Tibial nerve (tissue), 4 donors: ENCODE measurements around the gene PIGR. TPM values are rescaled to one million over a fixed set of nuclear protein-coding genes. Genes with fewer than 3 reads are reported as not detected.

Experiments used
- DNase-seq, 2 donors: peaks; one replicate each; pipeline ENCODE4 v3.0.0-alpha.2; 2019; ENCODE audit warnings: low spot score in 2 of 2
- H3K27ac ChIP-seq, 4 donors: fragments of 200-600 bp; sonication (generic) in 3 of 4; one replicate each; pipeline ENCODE4 v1.5.1; 2017 to 2019; ENCODE audit warnings: mild to moderate bottlenecking in 1 of 4
- H3K27me3 ChIP-seq, 2 donors: fragments of 200-600 bp; sonication (generic) in 1 of 2; one replicate each; pipeline versions ENCODE4 v1.5.1 to v1.6.0; 2017 to 2019
- H3K36me3 ChIP-seq, 3 donors: fragments of 200-600 bp; sonication (generic); one replicate each; pipeline ENCODE4 v1.5.1; 2018 to 2019
- H3K4me1 ChIP-seq, 4 donors: fragments of 200-600 bp; sonication (generic) in 3 of 4; one replicate each; pipeline ENCODE4 v1.5.1; 2017 to 2019
- H3K4me3 ChIP-seq, 4 donors: fragments of 200-600 bp; sonication (generic) in 3 of 4; one replicate each; pipeline ENCODE4 v1.5.1; 2017 to 2019; ENCODE audit warnings: mild to moderate bottlenecking in 1 of 4, moderate library complexity in 1 of 4
- H3K9me3 ChIP-seq, 4 donors: fragments of 200-600 bp; sonication (generic) in 3 of 4; one replicate each; pipeline ENCODE4 v1.5.1; 2017 to 2019
- EP300 ChIP-seq, 2 donors: sonication (generic); formaldehyde crosslinking; IDR thresholded peaks; one replicate each; pipeline ENCODE4 v1.6.1; 2017; ENCODE audit warnings: antibody characterized with exemption in 2 of 2, mild to moderate bottlenecking in 1 of 2
- POLR2A ChIP-seq, 2 donors: fragments of 450-650 bp; IDR thresholded peaks; one replicate each; pipeline ENCODE4 v1.6.1; 2017; ENCODE audit warnings: antibody characterized with exemption in 2 of 2, mild to moderate bottlenecking in 2 of 2, moderate library complexity in 2 of 2
- WGBS, 2 donors: methylation state at CpG; one replicate each; pipeline ENCODE4 v1.1.5; 2018; 5-methylcytosine and 5-hydroxymethylcytosine counted together
- total RNA-seq, 4 donors: library from RNA; depleted of rRNA; stranded (reverse); fragments of >200 nt; gene quantifications; one replicate each; pipeline ENCODE4 v1.1.0, GENCODE V29; 2016
- TF ChIP-seq, protein P1 (sequence below), 5 experiments: fragments of 200-600 bp in 3 of 5; fragments of 450-650 bp in 2 of 5; sonication (generic) in 3 of 5; IDR thresholded peaks; one replicate each; pipeline ENCODE4 v1.5.1; 2016 to 2019; ENCODE audit warnings: antibody characterized with exemption in 5 of 5, mild to moderate bottlenecking in 3 of 5, moderate library complexity in 2 of 5

Gene PIGR
- total RNA-seq, 4 donors from 2014 or later, result 0.22 TPM; not detected in 3

DNA sequence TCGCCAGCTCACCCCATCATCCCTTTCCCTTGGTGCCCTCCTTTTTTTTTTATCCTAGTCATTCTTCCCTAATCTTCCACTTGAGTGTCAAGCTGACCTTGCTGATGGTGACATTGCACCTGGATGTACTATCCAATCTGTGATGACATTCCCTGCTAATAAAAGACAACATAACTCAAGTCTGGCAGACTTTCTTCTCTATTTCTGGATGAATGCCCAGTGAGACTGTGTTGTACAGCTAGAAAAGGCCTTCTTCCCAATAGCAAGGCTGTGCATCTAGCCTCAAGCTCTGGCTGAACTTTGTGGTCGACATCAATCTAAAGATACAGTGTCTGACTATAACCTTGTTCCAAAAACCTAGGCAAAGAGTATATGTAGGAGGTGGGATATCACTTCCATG lies 42.6 kb downstream of the PIGR start:
- Histone ChIP-seq H3K4me3 (no peak overlapping the region), H3K27me3 (peaks cover 0 to 15% of the 10 kb centered on the region in 2 donors), H3K27ac (no peak overlapping the region), H3K4me1 (no peaks in the 10 kb centered on the region), H3K9me3 (no peaks in the 10 kb centered on the region), H3K36me3 (no peaks in the 10 kb centered on the region)
- TF ChIP-seq POLR2A (IDR thresholded peaks at IDR 0.05) (no peak), EP300 (IDR thresholded peaks at IDR 0.05) (no peak)
- TF ChIP-seq, protein P1, sequence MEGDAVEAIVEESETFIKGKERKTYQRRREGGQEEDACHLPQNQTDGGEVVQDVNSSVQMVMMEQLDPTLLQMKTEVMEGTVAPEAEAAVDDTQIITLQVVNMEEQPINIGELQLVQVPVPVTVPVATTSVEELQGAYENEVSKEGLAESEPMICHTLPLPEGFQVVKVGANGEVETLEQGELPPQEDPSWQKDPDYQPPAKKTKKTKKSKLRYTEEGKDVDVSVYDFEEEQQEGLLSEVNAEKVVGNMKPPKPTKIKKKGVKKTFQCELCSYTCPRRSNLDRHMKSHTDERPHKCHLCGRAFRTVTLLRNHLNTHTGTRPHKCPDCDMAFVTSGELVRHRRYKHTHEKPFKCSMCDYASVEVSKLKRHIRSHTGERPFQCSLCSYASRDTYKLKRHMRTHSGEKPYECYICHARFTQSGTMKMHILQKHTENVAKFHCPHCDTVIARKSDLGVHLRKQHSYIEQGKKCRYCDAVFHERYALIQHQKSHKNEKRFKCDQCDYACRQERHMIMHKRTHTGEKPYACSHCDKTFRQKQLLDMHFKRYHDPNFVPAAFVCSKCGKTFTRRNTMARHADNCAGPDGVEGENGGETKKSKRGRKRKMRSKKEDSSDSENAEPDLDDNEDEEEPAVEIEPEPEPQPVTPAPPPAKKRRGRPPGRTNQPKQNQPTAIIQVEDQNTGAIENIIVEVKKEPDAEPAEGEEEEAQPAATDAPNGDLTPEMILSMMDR (IDR thresholded peaks at IDR 0.05), result no peak
- no peak for DNase-seq
- WGBS, 2 donors, result 67 to 77% methylated on average over 2 of the region's 2 CpGs

DNA sequence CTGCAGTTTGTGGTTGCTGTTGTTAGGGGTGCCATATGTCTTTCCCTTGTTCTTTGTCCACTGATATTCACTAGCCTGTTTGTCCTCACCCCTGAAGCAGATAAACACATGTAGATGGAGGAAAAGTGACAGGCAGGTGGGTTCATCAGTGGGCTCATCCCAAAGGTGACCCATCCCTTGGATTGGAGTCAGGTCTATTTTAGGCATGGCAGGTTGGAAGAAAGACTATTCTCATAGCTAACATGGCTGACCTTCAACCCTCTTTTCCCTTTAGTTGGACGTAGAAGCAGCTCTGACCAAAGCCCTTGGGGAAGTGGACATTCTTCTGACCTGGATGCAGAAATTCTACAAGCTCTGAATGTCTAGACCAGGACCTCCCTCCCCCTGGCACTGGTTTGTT lies 43.6 kb downstream of the PIGR start:
- WGBS, 2 donors, result 59 to 76% methylated on average over 1 of the region's 1 CpG

DNA sequence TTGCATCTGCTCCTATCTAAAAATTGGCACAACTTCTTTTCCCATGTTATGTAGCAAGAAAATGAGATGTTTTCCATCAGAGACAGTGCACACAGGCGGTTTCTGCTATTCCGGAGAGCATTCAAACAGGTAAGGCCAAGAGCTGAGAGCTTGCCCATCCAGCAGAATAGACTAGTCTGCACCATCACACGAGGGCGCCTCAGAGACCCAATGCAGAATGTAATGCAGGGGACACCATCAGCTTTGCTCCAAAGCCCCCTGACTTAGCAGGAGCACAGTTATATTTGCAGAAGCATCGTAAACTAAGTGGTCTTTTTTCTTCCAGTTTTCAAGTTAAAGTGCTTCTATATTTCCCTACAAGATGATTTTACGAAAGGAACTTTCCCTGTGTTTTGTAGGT lies 44.3 kb downstream of the PIGR start:
- no peak overlapping the region for H3K27ac ChIP-seq
- no peak overlapping the region for H3K4me3 ChIP-seq
- no peaks in the 10 kb centered on the region for H3K9me3 ChIP-seq
- no peak for DNase-seq
- WGBS, 2 donors, result 80 to 89% methylated on average over 6 of the region's 6 CpGs
- H3K36me3 ChIP-seq, result no peaks in the 10 kb centered on the region
- H3K4me1 ChIP-seq, result no peaks in the 10 kb centered on the region
- TF ChIP-seq, protein P1 (IDR thresholded peaks at IDR 0.05), result no peak
- TF ChIP-seq POLR2A (IDR thresholded peaks at IDR 0.05), result no peak
- TF ChIP-seq EP300 (IDR thresholded peaks at IDR 0.05), result no peak
- no peaks in the 10 kb centered on the region for H3K27me3 ChIP-seq

More for the DNA sequence above, 43.6 kb downstream of the PIGR start:
- DNase-seq, result no peak
- Histone ChIP-seq H3K9me3 (no peaks in the 10 kb centered on the region), H3K27me3 (peaks cover 0 to 7% of the 10 kb centered on the region in 2 donors), H3K27ac (no peak overlapping the region), H3K36me3 (no peaks in the 10 kb centered on the region), H3K4me3 (no peak overlapping the region), H3K4me1 (no peaks in the 10 kb centered on the region)
- TF ChIP-seq POLR2A (IDR thresholded peaks at IDR 0.05), result no peak
- TF ChIP-seq, protein P1 (IDR thresholded peaks at IDR 0.05), result no peak
- TF ChIP-seq EP300 (IDR thresholded peaks at IDR 0.05), result no peak

DNA sequence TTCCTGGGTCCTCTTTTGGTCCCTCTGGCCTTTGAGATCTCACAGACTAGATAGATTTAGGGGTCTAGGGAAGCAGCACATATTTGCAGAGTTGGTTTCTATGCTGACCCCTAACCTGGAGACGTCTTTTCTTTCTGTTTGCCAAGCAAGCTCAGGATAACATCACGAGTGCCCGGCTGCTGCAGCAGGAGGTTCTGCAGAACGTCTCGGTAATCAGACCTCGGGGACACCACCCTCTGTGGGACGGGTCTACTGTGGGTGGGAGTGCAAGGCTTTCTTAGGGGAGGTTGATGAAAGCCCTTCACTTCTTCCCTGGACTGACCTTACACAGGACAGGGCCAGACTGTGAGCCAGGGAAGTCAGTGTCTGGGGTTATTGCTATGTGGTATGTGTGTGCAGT lies 46.1 kb downstream of the PIGR start:
- H3K36me3 ChIP-seq, result no peaks in the 10 kb centered on the region
- no peaks in the 10 kb centered on the region for H3K4me1 ChIP-seq
- no peak overlapping the region for H3K27ac ChIP-seq
- H3K9me3 ChIP-seq, result no peaks in the 10 kb centered on the region
- TF ChIP-seq EP300 (IDR thresholded peaks at IDR 0.05) (no peak), POLR2A (IDR thresholded peaks at IDR 0.05) (no peak)
- TF ChIP-seq, protein P1 (IDR thresholded peaks at IDR 0.05), result no peak
- H3K27me3 ChIP-seq, result no peaks in the 10 kb centered on the region
- WGBS, 2 donors, result 78 to 87% methylated on average over 7 of the region's 7 CpGs
- no peak overlapping the region for H3K4me3 ChIP-seq
- DNase-seq, result no peak

DNA sequence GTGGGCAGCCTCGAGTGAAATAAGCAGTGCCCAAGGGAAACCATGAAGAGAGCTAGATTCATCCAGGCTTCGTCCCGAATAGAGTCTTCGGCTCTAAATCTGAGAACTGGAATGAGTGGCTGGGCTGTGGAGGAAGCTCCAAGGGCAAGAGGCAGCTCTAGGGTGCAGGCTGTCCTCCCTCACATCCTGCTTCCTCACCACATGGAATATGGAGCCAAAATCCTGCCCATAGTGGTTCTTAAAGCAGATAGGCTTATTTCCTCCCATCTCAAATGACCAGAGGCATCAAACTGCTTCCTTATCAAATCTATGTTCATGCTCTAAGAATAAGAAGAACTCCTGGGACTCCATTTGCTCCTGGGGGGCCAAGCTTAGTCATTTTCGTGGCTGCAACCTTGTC lies 46.5 kb downstream of the PIGR start:
- no peak for DNase-seq
- TF ChIP-seq, protein P1 (IDR thresholded peaks at IDR 0.05), result no peak
- TF ChIP-seq POLR2A (IDR thresholded peaks at IDR 0.05) (no peak), EP300 (IDR thresholded peaks at IDR 0.05) (no peak)
- no peaks in the 10 kb centered on the region for H3K27me3 ChIP-seq
- no peaks in the 10 kb centered on the region for H3K9me3 ChIP-seq
- H3K4me3 ChIP-seq, result no peak overlapping the region
- H3K36me3 ChIP-seq, result no peaks in the 10 kb centered on the region
- 65 to 85% methylated on average over 5 of the region's 5 CpGs for WGBS, 2 donors
- H3K27ac ChIP-seq, result no peak overlapping the region
- H3K4me1 ChIP-seq, result no peaks in the 10 kb centered on the region
